Cardiac septum (tissue), 1 donor: ENCODE data around the gene PLGLB2. TPM values are rescaled to one million over a fixed set of nuclear protein-coding genes. Genes with fewer than 3 reads are reported as not detected.
"Not testable (repeated sequence)": the region's sequence is repeated elsewhere in the genome, so short reads cannot be mapped to it uniquely, and the experiment has no call there.

Experiments used
- DNase-seq: peaks from one replicate; pipeline ENCODE4 v3.0.0-alpha.2; 2020; ENCODE audit warnings: low spot score
- intact Hi-C: fragments of 100-400 bp; cut with DNase I; formaldehyde crosslinking; loops from one replicate; pipeline ENCODE4 v1.14.0; 2022
- long read RNA-seq: library from polyadenylated mRNA; unstranded; transcript quantifications from one replicate; pipeline ENCODE4 v2.0.0, GENCODE V29; 2021
- total RNA-seq: library from RNA; stranded (reverse); fragmentation: NEBNext Ultra II Directional; extraction: Animal tissue kit (Norgen Biotek cat#: 25700); gene quantifications from one replicate; pipeline ENCODE4 v1.2.1, GENCODE V29; 2021
- donor health status: DM: no; HTN: no; CAD: no.

Gene PLGLB2
- 0.97 TPM for total RNA-seq
- long read RNA-seq, result 0 reads

DNA sequence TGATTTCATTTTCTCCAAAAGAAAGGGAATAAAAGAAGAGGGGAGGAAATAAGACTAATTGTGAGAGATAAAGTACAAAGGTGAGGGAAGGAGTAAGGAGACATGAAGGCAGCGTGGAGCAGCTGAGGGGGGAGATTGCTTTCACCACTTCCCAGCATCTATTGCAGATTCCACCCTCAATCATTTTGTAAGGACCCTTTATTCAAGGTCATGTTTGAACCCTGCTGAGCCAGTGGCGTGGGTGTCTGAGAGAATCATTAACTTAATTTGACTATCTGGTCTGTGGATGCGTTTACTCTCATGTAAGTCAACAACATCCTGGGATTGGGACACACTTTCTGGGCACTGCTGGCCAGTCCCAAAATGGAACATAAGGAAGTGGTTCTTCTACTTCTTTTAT, at the start of gene PLGLB2:
Gene PLGLB2 (plus strand): TSS at position 297 of the 400 bp plus-strand sequence. CDS start 67 bp downstream, at position 364.
- intact Hi-C loops, DNase-seq: not testable (repeated sequence)

GRCh38 chr2:87704572-87705323, 43.1 kb upstream of the PLGLB2 start:
- intact Hi-C loops, DNase-seq: not testable (repeated sequence)

DNA sequence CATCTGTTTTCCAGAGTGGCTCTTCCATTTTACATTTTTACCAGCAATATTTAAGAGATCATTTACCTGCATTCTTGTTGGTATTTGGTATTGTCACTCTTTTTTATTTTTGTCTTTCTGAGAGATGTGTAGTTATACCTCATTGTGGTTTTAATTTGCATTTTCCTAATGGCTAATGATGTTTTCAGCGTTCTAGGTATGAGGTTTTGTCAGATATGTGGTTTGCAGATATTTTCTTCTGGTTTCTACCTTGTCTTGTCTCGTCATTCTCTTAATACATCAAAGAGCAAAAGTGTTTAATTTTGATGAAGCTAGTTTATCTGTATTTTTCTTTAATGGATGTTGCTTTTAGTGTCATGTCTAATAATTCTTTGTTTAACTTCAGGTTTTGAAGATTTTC, 39.5 kb upstream of the PLGLB2 start:
- intact Hi-C loops, DNase-seq: not testable (repeated sequence)

DNA sequence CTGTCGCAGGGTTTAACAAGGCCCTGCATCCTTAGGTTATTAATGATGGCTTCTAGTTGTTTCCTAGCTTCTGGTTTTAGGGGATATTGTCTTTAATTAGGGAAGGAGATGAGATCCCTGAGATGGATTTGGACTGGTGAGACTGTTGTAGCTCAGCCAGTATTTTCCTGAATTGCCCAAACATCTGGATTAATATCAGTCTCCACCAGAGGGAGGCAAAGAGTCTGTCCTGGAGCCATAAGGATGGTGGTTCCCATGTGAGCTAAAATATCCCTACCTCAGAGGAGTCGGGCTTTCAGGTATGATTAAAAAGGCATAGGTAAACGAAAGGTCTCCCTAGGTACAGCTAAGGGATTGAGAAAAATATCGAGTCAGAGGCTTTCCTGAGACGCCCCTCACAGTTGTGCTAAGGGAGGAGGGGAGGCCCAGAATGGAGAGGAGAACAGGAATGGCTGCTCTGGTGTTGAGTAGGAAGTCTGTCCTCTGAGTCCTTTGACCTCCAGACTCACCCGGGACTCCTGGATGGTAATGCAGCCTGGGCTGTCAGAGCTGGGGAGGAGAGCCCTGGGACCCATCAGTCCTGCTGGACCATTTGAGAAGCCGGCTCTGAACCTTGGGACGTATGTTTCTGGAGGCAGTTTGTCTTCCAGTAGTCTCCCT, 19.8 kb upstream of the PLGLB2 start:
- intact Hi-C loops, DNase-seq: not testable (repeated sequence)

DNA sequence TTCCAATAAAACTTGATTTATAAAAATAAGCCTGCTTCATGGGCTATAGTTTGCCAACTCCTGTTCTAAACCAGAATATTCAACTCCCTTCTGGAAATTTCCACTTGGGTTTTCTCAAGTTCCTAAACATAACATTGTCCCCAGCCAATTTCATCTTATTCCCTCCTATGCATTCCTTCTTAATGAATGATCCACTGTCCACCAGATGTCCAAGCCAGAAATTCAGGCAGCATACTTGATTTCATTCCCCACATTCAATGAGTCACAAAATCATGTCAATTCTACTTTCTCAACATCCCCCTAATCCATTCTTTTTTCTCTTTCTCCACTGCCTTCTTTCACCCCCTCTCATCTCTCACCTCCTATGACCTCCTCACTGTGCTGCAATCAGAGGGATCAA, 7.0 kb upstream of the PLGLB2 start:
- intact Hi-C loops, DNase-seq: not testable (repeated sequence)

GRCh38 chr2:87742393-87743108, 5.3 kb upstream of the PLGLB2 start:
- intact Hi-C loops, DNase-seq: not testable (repeated sequence)

DNA sequence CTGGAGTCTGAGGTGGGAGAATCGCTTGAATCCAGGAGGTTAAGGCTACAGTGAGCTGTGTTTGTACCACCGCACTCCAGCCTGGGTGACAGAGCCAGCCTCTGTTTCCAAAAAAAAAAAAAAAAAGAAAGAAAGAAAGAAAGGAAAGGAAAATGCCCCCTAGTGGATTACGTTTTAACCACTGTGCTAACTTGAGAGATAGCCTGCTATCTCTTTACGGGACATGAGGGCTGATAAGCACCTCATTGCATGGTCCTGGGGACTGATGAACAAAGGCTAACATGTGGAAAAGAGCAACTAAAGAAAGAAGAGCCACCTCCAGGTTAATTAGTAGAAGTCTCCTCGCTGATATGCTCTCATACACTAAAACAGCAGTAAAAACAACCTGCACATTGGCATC, 4.2 kb upstream of the PLGLB2 start:
- DNase-seq, intact Hi-C loops: not testable (repeated sequence)

DNA sequence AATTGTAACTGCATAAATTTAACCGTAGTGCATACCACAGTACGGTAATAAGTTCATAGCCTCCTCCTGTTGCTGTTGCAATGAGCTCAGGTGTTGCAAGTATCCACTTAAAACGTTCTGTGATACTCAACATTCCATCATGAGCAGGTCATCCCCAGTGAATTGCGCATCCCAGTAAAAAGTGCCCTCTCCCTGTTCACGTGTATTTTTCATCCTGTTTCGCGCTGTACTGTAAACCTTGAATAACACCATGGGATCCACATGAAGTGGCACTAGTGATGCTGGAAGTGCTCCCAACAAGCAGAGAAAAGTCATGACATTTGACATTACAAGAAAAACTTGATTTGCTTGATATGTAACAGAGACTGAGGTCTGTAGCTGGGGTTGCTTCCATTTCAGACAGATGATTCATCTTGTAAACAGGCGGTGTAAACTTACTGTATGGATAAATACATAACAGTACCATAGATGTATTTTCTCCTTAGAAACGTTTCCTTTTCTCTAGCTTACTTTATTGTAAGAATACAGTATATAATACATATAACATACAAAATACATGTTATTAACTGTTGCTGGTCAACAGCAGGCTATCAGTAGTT, 2.4 kb upstream of the PLGLB2 start:
- intact Hi-C loops, DNase-seq: not testable (repeated sequence)

DNA sequence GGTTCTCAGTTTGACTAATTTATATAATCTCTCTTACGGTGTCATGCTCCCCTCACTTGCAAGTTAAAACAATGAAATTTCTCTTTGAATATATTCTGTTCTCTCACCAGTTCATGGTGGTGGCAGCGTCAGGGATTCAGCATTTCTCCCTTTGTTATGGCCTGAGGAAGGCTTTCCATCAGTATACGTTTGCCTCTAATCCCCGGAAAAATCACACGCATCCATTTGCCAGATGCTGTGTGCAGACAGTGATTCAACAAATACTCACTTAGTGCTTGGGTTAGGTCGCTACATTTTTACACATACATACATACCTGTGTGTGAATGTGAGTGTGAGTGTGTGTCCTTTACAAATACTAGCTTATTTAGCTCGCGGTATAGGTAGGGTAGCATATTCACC, 637 bp downstream of the PLGLB2 start:
- not testable (repeated sequence) for DNase-seq

GRCh38 chr2:87750560-87750959, 2.7 kb downstream of the PLGLB2 start:
- intact Hi-C loops, DNase-seq: not testable (repeated sequence)

More for the DNA sequence above, 637 bp downstream of the PLGLB2 start:
- intact Hi-C loops, result not testable (repeated sequence)

- DNase-seq, intact Hi-C loops: not testable (repeated sequence)
Measured at GRCh38 chr2:87754759-87755158, 6.9 kb downstream of the PLGLB2 start.

Other genes starting within 250 kb of the PLGLB2 start
- gene RGPD2, start 77.7 kb downstream of the PLGLB2 start, total RNA-seq, result 3.3 TPM